A549 (cell line): ENCODE measurements around the gene MAP3K9. TPM values are rescaled to one million over a fixed set of nuclear protein-coding genes. Genes with fewer than 3 reads are reported as not detected.

ENCODE experiments used
- ATAC-seq, 2 experiments: fragments of 200-7000 bp in 1 of 2; fragments of >200 bp in 1 of 2; cut with Nextera tagmentation in 1 of 2; cut with Tn5 transposase in 1 of 2; 3 replicates each; pipeline versions ENCODE4 v1.8.0 to v1.9.1; 2018 to 2020; ENCODE audit warnings: mild to moderate bottlenecking in 1 of 2, moderate library complexity in 1 of 2
- CTCF ChIA-PET: fragments of 300-600 bp; sonication (Branson Sonifier 250); formaldehyde crosslinking; extraction: SDS; loops from one replicate; lab custom pipeline; 2021; ENCODE audit warnings: antibody characterized with exemption, inconsistent platforms; lab: Yijun Ruan, JAX
- POLR2A ChIA-PET: fragments of 350-600 bp; formaldehyde crosslinking; extraction: SDS; loops from one replicate; lab custom pipeline; 2021; ENCODE audit warnings: antibody characterized with exemption, inconsistent platforms; lab: Yijun Ruan, JAX
- DNase-seq, 2 experiments: peaks; one replicate each; pipeline versions ENCODE4 v3.0.0 to v3.0.0-alpha.2; 2011 to 2016; ENCODE audit warnings: low read depth in 1 of 2, low spot score in 1 of 2
- FAIRE-seq: peaks from 2 replicates; lab custom pipeline; 2011; peaks lifted over from hg19 to GRCh38; lab: Jason Lieb, UNC
- H3K27ac ChIP-seq, 2 experiments: fragments of >200 bp; sonication (Bioruptor Twin); formaldehyde crosslinking; 3 replicates each; pipeline ENCODE4 v1.5.1; 2016 to 2017
- H3K4me1 ChIP-seq: fragments of >200 bp; sonication (Bioruptor Twin); formaldehyde crosslinking; 3 replicates; pipeline ENCODE4 v1.6.1; 2016
- H3K4me2 ChIP-seq: fragments of >200 bp; sonication (Bioruptor Twin); formaldehyde crosslinking; 3 replicates; pipeline ENCODE4 v1.6.1; 2016
- H3K4me3 ChIP-seq: fragments of >200 bp; sonication (Bioruptor Twin); formaldehyde crosslinking; 3 replicates; pipeline ENCODE4 v1.5.1; 2016
- H3K9me3 ChIP-seq: fragments of >200 bp; sonication (Bioruptor Twin); formaldehyde crosslinking; 3 replicates; pipeline ENCODE4 v1.6.1; 2016
- CBX2 ChIP-seq: fragments of 200-600 bp; sonication (generic); IDR thresholded peaks from 2 replicates; pipeline ENCODE4 v1.6.1; 2016; ENCODE audit warnings: low read depth, mild to moderate bottlenecking, borderline replicate concordance
- CEBPB ChIP-seq, 2 experiments: fragments of >200 bp in 1 of 2; sonication (Bioruptor Twin) in 1 of 2; formaldehyde crosslinking in 1 of 2; IDR thresholded peaks; 2 replicates each; pipeline ENCODE4 v1.6.1; 2012 to 2016
- CTCF ChIP-seq: fragments of >200 bp; sonication (Bioruptor Twin); formaldehyde crosslinking; IDR thresholded peaks from 3 replicates; pipeline ENCODE4 v1.5.1; 2016
- EHF ChIP-seq: fragments of 250-450 bp; sonication (Bioruptor Pico); IDR thresholded peaks from 2 replicates; pipeline ENCODE4 v1.5.0; 2020; ENCODE audit warnings: mild to moderate bottlenecking
- EP300 ChIP-seq, 2 experiments: fragments of >200 bp; sonication (Bioruptor Twin); formaldehyde crosslinking; IDR thresholded peaks; 2 replicates in 1 of 2; 3 replicates in 1 of 2; pipeline ENCODE4 v1.6.1; 2016 to 2017
- GATA3 ChIP-seq: IDR thresholded peaks from 2 replicates; pipeline ENCODE4 v1.6.1; 2012; ENCODE audit warnings: borderline replicate concordance
- HES2 ChIP-seq: fragments of >200 bp; sonication (Bioruptor Twin); formaldehyde crosslinking; IDR thresholded peaks from 2 replicates; pipeline ENCODE4 v1.6.1; 2016
- HMGXB4 ChIP-seq: fragments of 250-450 bp; sonication (Bioruptor Pico); IDR thresholded peaks from 2 replicates; pipeline ENCODE4 v1.5.0; 2021; ENCODE audit warnings: mild to moderate bottlenecking, moderate library complexity, borderline replicate concordance
- KDM5A ChIP-seq: fragments of 200-600 bp; sonication (generic); IDR thresholded peaks from 2 replicates; pipeline ENCODE4 v1.6.1; 2016; ENCODE audit warnings: antibody characterized with exemption, mild to moderate bottlenecking
- MAZ ChIP-seq: fragments of 150-350 bp; IDR thresholded peaks from 2 replicates; pipeline ENCODE4 v1.6.1; 2014; ENCODE audit warnings: antibody characterized with exemption, low read depth, low read length, borderline replicate concordance
- NFE2L2 ChIP-seq: fragments of 150-350 bp; conservative IDR thresholded peaks from 2 replicates; pipeline ENCODE4 v1.6.1; 2014; ENCODE audit warnings: low read length
- NPAS2 ChIP-seq: fragments of 250-450 bp; sonication (Bioruptor Pico); IDR thresholded peaks from 2 replicates; pipeline ENCODE4 v1.8.0; 2022; ENCODE audit warnings: mild to moderate bottlenecking, moderate library complexity, borderline replicate concordance
- POLR2A ChIP-seq: IDR thresholded peaks from 2 replicates; pipeline ENCODE4 v1.6.1; 2012; ENCODE audit warnings: mild to moderate bottlenecking, low read length
- RCOR1 ChIP-seq: fragments of 150-350 bp; IDR thresholded peaks from 2 replicates; pipeline ENCODE4 v1.6.1; 2014; ENCODE audit warnings: antibody characterized with exemption, low read length, low read depth
- REST ChIP-seq: fragments of 200-600 bp; sonication (generic); IDR thresholded peaks from 2 replicates; pipeline ENCODE4 v1.6.1; 2016; ENCODE audit warnings: antibody characterized with exemption, mild to moderate bottlenecking, moderate library complexity
- RFX5 ChIP-seq: fragments of 450-650 bp; IDR thresholded peaks from 2 replicates; pipeline ENCODE4 v1.7.1; 2014; ENCODE audit warnings: antibody characterized with exemption, mild to moderate bottlenecking, moderate library complexity
- RNF2 ChIP-seq: fragments of 200-600 bp; sonication (generic); IDR thresholded peaks from 2 replicates; pipeline ENCODE4 v1.6.1; 2016; ENCODE audit warnings: low read depth, mild to moderate bottlenecking, antibody characterized with exemption, moderate library complexity, borderline replicate concordance
- SREBF2 ChIP-seq: fragments of 450-650 bp; IDR thresholded peaks from 2 replicates; pipeline ENCODE4 v1.6.1; 2014; ENCODE audit warnings: mild to moderate bottlenecking, moderate library complexity
- TFCP2L1 ChIP-seq: fragments of 250-450 bp; sonication (Bioruptor Pico); IDR thresholded peaks from 2 replicates; pipeline ENCODE4 v1.5.0; 2021; ENCODE audit warnings: mild to moderate bottlenecking
- TP53 ChIP-seq: fragments of 250-450 bp; sonication (Bioruptor Pico); IDR thresholded peaks from 2 replicates; pipeline ENCODE4 v1.5.0; 2021; ENCODE audit warnings: mild to moderate bottlenecking, moderate library complexity
- ZNF302 ChIP-seq: fragments of 250-450 bp; sonication (Bioruptor Pico); IDR thresholded peaks from 2 replicates; pipeline ENCODE4 v1.9.0; 2021; ENCODE audit warnings: inconsistent platforms, mild to moderate bottlenecking, moderate library complexity
- WGBS: methylation state at CpG from one replicate; pipeline ENCODE4 v1.1.6; 2017; ENCODE audit errors: missing lambda C conversion rate; 5-methylcytosine and 5-hydroxymethylcytosine counted together
- polyA plus RNA-seq, 4 experiments: library from polyadenylated mRNA; depleted of rRNA in 3 of 4; stranded (reverse); fragments of >200 nt; fragmentation: RNase III in 1 of 4; extraction: RNeasy Plus Mini Kit Qiagen cat#74134 plus additional on column Dnase treatment in 1 of 4; gene quantifications; 2 replicates in 3 of 4; 3 replicates in 1 of 4; pipeline ENCODE4 v1.2.3, GENCODE V29; 2011 to 2017
- TF ChIP-seq, protein P1 (sequence below): fragments of 250-450 bp; sonication (Bioruptor Pico); IDR thresholded peaks from 2 replicates; pipeline ENCODE4 v1.5.0; 2020; ENCODE audit warnings: low read depth, mild to moderate bottlenecking, moderate library complexity
- TF ChIP-seq, protein P2 (sequence below): IDR thresholded peaks from 2 replicates; pipeline ENCODE4 v1.6.1; 2012
- TF ChIP-seq, protein P3 (sequence below): IDR thresholded peaks from 2 replicates; pipeline ENCODE4 v1.6.1; 2012
- TF ChIP-seq, protein P4 (sequence below): fragments of 450-650 bp; IDR thresholded peaks from 2 replicates; pipeline ENCODE4 v1.6.1; 2014; ENCODE audit warnings: antibody characterized with exemption

MAP3K9 gene
- polyA plus RNA-seq, 2 of the 4 experiments (the other 2 are of a cell fraction), result 5.3 to 8.5 TPM

DNA sequence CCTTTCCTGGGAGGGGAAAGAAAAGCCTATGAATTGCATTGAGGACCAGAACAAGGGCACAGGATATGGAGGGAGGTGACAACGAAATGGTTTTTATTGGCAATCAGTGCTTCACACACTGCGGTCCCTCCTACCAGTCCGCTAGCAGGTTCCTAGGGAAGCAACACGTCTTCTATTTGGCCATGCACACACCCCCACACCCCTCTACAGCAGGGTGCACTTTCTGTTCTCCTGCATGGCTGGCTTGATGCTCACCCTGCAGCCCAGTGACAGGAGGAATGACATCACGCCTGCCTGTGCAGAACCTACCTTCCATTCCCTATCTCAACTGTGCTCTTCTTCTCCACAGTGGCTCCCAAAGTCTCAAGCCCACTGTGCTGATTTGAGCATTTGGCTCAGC lies 109.7 kb downstream of the MAP3K9 start:
- FAIRE-seq, result no peak
- H3K27ac ChIP-seq, result 0 out of 6 replicates have a peak overlapping the region, but pooled peaks of 1 of the 2 experiments have one; percentile 81
- CTCF ChIA-PET, result interaction anchor here (0.6 to 3.0 kb wide), 4 partner anchors 9 to 118 kb away, joined by 3 to 17 read pairs (median 10); no protein-coding TSS in a partner anchor
- TF ChIP-seq EP300 (IDR thresholded peaks at IDR 0.05) (no peak), HES2 (no peak), CTCF (no peak), NPAS2 (CRISPR knock-in tag) (no peak), REST (no peak), TFCP2L1 (CRISPR knock-in tag) (no peak), CBX2 (no peak), RCOR1 (no peak), GATA3 (no peak), CEBPB (IDR thresholded peaks at IDR 0.05) (no peak), ZNF302 (CRISPR knock-in tag) (no peak)
- TF ChIP-seq, protein P1, sequence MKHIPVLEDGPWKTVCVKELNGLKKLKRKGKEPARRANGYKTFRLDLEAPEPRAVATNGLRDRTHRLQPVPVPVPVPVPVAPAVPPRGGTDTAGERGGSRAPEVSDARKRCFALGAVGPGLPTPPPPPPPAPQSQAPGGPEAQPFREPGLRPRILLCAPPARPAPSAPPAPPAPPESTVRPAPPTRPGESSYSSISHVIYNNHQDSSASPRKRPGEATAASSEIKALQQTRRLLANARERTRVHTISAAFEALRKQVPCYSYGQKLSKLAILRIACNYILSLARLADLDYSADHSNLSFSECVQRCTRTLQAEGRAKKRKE (CRISPR knock-in tag), result no peak
- TF ChIP-seq, protein P2, sequence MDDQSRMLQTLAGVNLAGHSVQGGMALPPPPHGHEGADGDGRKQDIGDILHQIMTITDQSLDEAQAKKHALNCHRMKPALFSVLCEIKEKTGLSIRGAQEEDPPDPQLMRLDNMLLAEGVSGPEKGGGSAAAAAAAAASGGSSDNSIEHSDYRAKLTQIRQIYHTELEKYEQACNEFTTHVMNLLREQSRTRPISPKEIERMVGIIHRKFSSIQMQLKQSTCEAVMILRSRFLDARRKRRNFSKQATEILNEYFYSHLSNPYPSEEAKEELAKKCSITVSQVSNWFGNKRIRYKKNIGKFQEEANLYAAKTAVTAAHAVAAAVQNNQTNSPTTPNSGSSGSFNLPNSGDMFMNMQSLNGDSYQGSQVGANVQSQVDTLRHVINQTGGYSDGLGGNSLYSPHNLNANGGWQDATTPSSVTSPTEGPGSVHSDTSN, result no peak
- TF ChIP-seq, all 56 proteins: peak for 0
- Histone ChIP-seq H3K4me2 (no peak overlapping the region), H3K4me1 (peaks cover 16% of the 10 kb centered on the region), H3K9me3 (no peaks in the 10 kb centered on the region), H3K4me3 (no peak overlapping the region)
- 88% methylated on average over 5 of the region's 5 CpGs for WGBS
- ATAC-seq (no peak), DNase-seq (no peak)
- POLR2A ChIA-PET, result no interaction called here

DNA sequence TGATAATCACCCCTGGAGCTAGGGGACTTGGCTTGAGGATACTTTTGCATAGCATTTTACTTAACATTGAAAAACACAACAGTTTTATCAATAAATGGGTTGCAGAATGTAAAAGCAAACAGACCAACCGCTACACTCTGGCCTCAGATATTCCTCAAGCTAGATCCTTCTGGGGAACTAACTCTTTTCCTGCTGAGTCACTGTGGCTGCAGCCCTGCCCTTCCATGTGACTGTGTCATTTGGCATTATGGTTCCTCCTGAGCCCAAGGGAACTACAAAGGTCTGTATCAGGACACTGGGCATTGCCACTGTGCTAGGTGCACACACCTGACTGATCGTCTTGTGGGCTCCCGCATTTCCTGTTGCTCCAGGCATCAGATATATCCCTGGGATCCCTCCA lies 111.0 kb downstream of the MAP3K9 start:
- 94% methylated on average over 3 of the region's 3 CpGs for whole genome bisulfite sequencing
- H3K4me2 ChIP-seq, result peak overlapping the region; percentile 45
- POLR2A ChIA-PET, result no interaction called here
- peak; percentile 53 to 76; a peak in 4 of 6 replicates for ATAC-seq
- peak; percentile 21 to 56 for DNase-seq
- no peak for FAIRE-seq
- peaks cover 16% of the 10 kb centered on the region for H3K4me1 ChIP-seq
- CTCF ChIA-PET, result interaction anchor here (1.0 to 3.0 kb wide), 6 partner anchors 8 to 652 kb away, joined by 3 to 17 read pairs (median 4); no protein-coding TSS in a partner anchor
- no peaks in the 10 kb centered on the region for H3K9me3 ChIP-seq
- H3K4me3 ChIP-seq, result no peak overlapping the region
- H3K27ac ChIP-seq, result peak overlapping the region; percentile 65 to 81
- TF ChIP-seq EHF (CRISPR knock-in tag) (no peak), HMGXB4 (CRISPR knock-in tag) (no peak), MAZ (no peak), SREBF2 (no peak), POLR2A (no peak), GATA3 (no peak), RFX5 (no peak), RNF2 (no peak), KDM5A (no peak), TP53 (CRISPR knock-in tag) (no peak), CBX2 (no peak), NFE2L2 (peak; percentile 65)
- TF ChIP-seq, protein P3, sequence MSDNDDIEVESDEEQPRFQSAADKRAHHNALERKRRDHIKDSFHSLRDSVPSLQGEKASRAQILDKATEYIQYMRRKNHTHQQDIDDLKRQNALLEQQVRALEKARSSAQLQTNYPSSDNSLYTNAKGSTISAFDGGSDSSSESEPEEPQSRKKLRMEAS, result peak; percentile 50
- TF ChIP-seq, protein P2, result no peak
- TF ChIP-seq, protein P4, sequence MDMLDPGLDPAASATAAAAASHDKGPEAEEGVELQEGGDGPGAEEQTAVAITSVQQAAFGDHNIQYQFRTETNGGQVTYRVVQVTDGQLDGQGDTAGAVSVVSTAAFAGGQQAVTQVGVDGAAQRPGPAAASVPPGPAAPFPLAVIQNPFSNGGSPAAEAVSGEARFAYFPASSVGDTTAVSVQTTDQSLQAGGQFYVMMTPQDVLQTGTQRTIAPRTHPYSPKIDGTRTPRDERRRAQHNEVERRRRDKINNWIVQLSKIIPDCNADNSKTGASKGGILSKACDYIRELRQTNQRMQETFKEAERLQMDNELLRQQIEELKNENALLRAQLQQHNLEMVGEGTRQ, result no peak
